ENCODE data around the gene ZNF804B.

Gene ZNF804B

GRCh38 chr7:89041240-89041639, 281.7 kb downstream of the ZNF804B start:
- Histone ChIP-seq H3K4me3 (replicated peaks; ENCODE audit: insufficient read depth, low read length) (no peak overlapping the region), H3K27me3 (ENCODE audit: insufficient read depth, poor library complexity, severe bottlenecking) (no peaks in the 10 kb centered on the region), H3K27ac (replicated peaks) (no peak overlapping the region)
- TF ChIP-seq POLR2AphosphoS5 (IDR thresholded peaks at IDR 0.05; ENCODE audit: low read depth) (no peak), GABPA (IDR thresholded peaks at IDR 0.05; ENCODE audit: low read depth) (no peak), REST (IDR thresholded peaks at IDR 0.05; ENCODE audit: insufficient replicate concordance, low read depth) (no peak), SPI1 (IDR thresholded peaks at IDR 0.05; ENCODE audit: borderline replicate concordance, low read depth) (no peak), CTCF (IDR thresholded peaks at IDR 0.05; ENCODE audit: insufficient read depth, low read length) (no peak)
- DNase-seq (ENCODE audit: low read depth in 1 of 2, low spot score in 1 of 2), result no peak

GRCh38 chr7:89042940-89043339, 283.4 kb downstream of the ZNF804B start:
- TF ChIP-seq SPI1 (IDR thresholded peaks at IDR 0.05; ENCODE audit: borderline replicate concordance, low read depth), result no peak
- TF ChIP-seq CTCF (IDR thresholded peaks at IDR 0.05; ENCODE audit: insufficient read depth, low read length), result no peak
- Histone ChIP-seq H3K4me3 (replicated peaks; ENCODE audit: insufficient read depth, low read length) (no peak overlapping the region), H3K27me3 (ENCODE audit: insufficient read depth, poor library complexity, severe bottlenecking) (no peaks in the 10 kb centered on the region), H3K27ac (replicated peaks) (no peak overlapping the region)
- no peak for DNase-seq (ENCODE audit: low read depth in 1 of 2, low spot score in 1 of 2)

DNA sequence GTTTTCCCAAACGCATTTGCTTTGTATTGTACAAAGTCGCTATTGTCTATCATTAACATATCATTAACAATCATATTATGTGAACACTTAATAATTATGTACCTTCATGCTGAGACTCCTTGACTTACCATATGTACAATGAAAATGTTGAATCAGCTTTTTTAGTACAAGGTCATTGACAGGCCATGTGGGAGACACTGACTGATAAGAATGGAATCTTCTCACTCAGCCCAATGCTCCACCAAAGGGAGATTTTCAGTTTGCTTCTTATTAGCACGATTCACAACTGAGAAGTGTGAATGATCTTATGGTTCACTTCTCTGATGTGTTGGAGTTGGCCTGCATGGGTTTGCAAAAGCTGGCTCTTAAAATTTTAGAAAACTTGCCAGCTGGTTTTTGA, 289.5 kb downstream of the ZNF804B start:
- Histone ChIP-seq H3K4me3 (replicated peaks; ENCODE audit: insufficient read depth, low read length) (no peak overlapping the region), H3K27me3 (ENCODE audit: insufficient read depth, poor library complexity, severe bottlenecking) (no peaks in the 10 kb centered on the region), H3K27ac (replicated peaks) (no peak overlapping the region)
- DNase-seq (ENCODE audit: low read depth in 1 of 2, low spot score in 1 of 2), result no peak
- TF ChIP-seq POLR2AphosphoS5 (IDR thresholded peaks at IDR 0.05; ENCODE audit: low read depth), result no peak
- no peak for TF ChIP-seq REST (IDR thresholded peaks at IDR 0.05; ENCODE audit: insufficient replicate concordance, low read depth)
- TF ChIP-seq SPI1 (IDR thresholded peaks at IDR 0.05; ENCODE audit: borderline replicate concordance, low read depth), result no peak
- TF ChIP-seq CTCF (IDR thresholded peaks at IDR 0.05; ENCODE audit: insufficient read depth, low read length), result no peak
- TF ChIP-seq GABPA (IDR thresholded peaks at IDR 0.05; ENCODE audit: low read depth), result no peak

DNA sequence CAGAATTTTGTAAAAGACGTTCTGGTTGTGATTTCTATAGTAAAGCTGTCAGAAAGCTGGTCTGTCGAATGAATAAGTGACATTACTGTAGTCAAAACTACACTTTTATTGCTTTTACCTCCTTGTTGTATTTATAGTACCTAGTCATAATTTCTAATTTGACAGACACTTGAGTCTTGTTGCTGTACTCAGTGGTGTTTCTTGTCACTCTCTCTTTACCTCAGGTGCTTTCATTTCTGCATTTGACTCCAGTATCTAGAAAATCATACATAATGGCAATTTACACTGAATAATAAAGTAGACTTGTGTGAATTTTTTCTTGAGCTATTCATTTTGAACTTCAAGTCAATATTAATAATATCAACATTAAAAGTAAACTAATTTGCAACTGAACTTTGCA, 293.6 kb downstream of the ZNF804B start:
- no peak for TF ChIP-seq GABPA (IDR thresholded peaks at IDR 0.05; ENCODE audit: low read depth)
- no peak for TF ChIP-seq REST (IDR thresholded peaks at IDR 0.05; ENCODE audit: insufficient replicate concordance, low read depth)
- TF ChIP-seq POLR2AphosphoS5 (IDR thresholded peaks at IDR 0.05; ENCODE audit: low read depth), result no peak
- no peak for TF ChIP-seq CTCF (IDR thresholded peaks at IDR 0.05; ENCODE audit: insufficient read depth, low read length)
- TF ChIP-seq SPI1 (IDR thresholded peaks at IDR 0.05; ENCODE audit: borderline replicate concordance, low read depth), result no peak
- Histone ChIP-seq H3K27ac (replicated peaks) (no peak overlapping the region), H3K27me3 (ENCODE audit: insufficient read depth, poor library complexity, severe bottlenecking) (no peaks in the 10 kb centered on the region), H3K4me3 (replicated peaks; ENCODE audit: insufficient read depth, low read length) (no peak overlapping the region)
- no peak for DNase-seq (ENCODE audit: low read depth in 1 of 2, low spot score in 1 of 2)
